GM12865 (cell line): Measurements from ENCODE around the gene ZKSCAN5.
A peak's percentile ranks its signal among the peaks of the same experiment; 100 is the strongest.

ENCODE experiments used
- DNase-seq: peaks from one replicate; pipeline ENCODE4 v3.0.0; 2010; ENCODE audit warnings: low read depth
- H3K4me3 ChIP-seq: 2 replicates; pipeline ENCODE4 v1.5.1; 2011; ENCODE audit warnings: mild to moderate bottlenecking, low read depth, low read length, control low read depth
- TF ChIP-seq, protein P1 (sequence below): IDR thresholded peaks from 2 replicates; pipeline ENCODE4 v1.5.1; 2011; ENCODE audit warnings: low read length, control low read depth, low read depth, inconsistent platforms; ENCODE audit not compliant: insufficient read depth; ENCODE audit errors: missing control alignments

The ZKSCAN5 gene

DNA sequence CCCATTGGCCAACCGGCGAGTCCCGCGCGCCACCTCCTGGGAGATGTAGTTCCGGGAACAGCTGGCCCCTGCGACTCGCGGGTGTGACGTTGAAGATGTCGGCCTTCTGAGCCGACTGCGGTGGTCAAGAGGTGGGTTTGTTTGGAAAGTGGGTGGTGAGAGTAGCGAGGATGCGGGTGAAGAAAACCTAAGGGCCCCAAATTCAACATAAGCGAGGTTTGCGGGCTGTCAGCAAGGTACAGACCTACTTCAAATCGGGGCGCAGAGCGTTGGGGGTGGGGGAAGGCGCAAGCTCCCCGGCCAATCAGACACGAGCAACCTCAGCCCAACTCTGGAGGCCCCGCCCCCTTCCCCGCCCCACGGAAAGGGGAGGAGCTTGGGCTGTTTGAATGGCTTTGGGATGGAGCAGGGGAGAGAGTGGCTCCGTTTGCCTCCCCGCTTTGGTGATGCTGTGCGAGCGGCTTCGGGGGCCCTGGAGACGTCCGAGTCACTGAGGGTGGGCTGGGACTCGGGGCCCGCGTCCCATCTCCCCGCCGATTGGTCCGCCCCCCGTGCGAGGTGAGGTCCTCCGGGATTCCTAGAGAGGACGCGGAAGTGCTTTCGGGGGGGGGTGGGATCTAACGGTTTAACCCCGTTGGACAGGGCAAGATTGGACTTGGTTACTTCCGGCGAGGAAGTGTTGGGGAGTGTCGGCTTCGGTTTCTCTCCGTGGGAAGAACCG is at the start of gene ZKSCAN5:
TSS of gene ZKSCAN5 (plus strand) at position 60 of the 721 bp plus-strand sequence. CDS start 1,383 bp downstream, outside the sequence.
- peak; percentile 97 for DNase-seq
- TF ChIP-seq, protein P1, sequence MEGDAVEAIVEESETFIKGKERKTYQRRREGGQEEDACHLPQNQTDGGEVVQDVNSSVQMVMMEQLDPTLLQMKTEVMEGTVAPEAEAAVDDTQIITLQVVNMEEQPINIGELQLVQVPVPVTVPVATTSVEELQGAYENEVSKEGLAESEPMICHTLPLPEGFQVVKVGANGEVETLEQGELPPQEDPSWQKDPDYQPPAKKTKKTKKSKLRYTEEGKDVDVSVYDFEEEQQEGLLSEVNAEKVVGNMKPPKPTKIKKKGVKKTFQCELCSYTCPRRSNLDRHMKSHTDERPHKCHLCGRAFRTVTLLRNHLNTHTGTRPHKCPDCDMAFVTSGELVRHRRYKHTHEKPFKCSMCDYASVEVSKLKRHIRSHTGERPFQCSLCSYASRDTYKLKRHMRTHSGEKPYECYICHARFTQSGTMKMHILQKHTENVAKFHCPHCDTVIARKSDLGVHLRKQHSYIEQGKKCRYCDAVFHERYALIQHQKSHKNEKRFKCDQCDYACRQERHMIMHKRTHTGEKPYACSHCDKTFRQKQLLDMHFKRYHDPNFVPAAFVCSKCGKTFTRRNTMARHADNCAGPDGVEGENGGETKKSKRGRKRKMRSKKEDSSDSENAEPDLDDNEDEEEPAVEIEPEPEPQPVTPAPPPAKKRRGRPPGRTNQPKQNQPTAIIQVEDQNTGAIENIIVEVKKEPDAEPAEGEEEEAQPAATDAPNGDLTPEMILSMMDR = no peak
- peak within 1 kb of the TSS; percentile 90 for H3K4me3 ChIP-seq

DNA sequence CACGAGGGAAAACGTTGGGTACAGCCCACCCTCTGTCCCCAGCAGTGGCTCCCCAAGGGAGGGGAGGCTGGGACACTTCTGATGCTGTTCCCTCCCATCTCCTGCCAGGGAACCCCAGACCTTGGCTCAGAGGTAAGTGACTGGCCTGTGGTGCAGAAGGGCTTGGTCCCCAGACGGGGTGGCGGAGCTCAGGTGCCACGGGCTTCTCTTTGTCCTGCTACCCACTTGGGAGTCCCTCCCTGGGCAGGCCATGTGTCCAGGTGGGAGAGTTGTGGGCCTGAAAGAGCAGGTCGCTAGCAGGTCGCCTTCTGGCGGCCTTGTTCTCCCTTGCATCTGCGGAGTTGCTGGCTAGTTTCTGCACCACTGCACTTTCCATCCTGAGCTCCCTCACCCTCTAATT is 48.6 kb upstream of the ZKSCAN5 start:
- DNase-seq = no peak
- no peak overlapping the region for H3K4me3 ChIP-seq
- TF ChIP-seq, protein P1 = no peak

DNA sequence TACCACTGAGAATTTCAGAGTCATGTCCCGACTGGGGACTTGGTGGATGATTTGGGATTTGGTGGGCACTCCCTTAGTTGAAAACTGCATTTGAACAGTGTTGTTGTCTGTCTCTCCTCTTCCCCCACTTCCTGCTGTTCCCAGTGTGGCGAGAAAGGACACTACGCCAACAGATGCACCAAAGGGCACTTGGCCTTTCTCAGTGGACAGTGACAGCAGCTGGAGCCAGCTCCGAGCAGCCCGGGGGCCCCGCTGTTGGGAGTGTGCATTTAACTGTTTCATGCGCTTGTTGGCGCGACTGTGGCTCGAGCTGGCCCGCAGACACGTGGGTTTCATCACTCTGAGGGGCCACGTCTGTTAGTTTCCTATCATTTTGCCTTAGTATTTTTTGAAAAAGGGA is 48.2 kb upstream of the ZKSCAN5 start:
- no peak for DNase-seq
- TF ChIP-seq, protein P1 = no peak

DNA sequence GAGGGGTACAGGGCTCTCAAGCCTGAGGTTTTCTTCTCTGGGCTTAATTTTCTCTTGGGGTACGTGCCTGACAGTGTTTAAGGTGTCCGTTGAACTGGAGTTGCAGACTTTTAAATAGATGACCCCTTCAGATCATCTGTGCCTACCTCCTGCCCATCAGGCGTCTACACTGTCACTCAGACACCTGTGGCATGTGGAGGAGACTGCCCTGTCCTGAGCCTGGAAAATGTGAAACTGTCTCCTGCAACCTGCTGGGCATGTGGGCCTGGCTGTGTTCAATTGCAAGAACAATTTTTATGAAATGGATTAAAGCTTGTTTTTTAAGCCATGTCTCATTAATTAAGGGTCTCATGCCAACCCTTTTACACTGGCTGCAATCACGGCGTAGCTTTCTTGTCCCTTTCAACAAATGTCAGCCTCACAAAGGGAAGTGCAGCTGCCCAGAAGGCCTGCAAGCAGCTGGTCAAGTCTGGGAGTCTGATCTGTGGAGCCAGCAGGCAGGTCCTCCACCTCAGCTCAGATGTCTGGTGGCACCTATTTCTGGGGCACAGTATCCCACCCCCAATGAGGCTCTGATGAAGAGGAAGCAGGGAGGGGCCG is 47.3 kb upstream of the ZKSCAN5 start:
- no peak for DNase-seq
- H3K4me3 ChIP-seq = no peak overlapping the region
- TF ChIP-seq, protein P1 = no peak

More for the DNA sequence above, 48.2 kb upstream of the ZKSCAN5 start:
- H3K4me3 ChIP-seq = no peak overlapping the region

DNA sequence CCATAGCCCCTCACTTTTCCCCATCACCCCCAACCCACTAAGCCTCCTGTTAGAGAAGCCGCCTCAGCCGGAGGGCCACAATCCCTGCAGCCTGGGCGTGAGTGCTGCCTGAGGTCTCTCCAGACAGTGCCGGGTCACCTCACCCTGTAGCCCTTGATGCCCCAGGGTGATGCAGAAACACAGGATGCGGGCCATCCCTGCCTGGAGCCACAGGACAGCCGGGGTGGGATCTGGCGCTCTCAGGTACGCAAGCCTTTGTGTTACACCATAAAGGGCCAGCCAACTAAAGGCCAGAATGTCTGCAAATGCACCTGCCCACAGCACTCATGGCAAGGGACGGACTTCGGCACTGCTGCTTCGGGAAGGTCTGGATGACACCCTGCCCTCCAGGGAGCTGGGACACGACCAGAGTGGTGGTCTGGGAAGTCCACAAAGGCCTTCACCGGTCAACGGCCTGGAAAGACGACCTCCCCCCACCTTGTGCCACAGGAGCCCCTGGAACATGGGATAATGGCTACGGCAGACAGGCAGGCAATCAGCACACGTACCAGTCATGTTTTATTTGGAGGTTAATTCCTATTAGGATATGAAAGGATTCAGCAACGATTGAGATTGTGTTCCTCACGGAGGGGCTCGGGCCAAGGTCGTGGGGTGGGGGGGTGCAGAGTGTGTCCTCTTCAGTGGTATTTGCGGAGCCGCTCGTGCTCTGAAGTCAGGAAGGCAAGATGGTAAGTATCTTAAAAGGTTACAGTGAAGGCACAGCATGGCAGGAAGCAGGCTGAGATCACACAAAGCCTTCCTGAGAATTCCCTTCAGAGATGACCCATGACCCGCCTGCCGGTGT is 46.6 kb upstream of the ZKSCAN5 start:
- no peak overlapping the region for H3K4me3 ChIP-seq
- no peak for DNase-seq
- TF ChIP-seq, protein P1 = no peak

DNA sequence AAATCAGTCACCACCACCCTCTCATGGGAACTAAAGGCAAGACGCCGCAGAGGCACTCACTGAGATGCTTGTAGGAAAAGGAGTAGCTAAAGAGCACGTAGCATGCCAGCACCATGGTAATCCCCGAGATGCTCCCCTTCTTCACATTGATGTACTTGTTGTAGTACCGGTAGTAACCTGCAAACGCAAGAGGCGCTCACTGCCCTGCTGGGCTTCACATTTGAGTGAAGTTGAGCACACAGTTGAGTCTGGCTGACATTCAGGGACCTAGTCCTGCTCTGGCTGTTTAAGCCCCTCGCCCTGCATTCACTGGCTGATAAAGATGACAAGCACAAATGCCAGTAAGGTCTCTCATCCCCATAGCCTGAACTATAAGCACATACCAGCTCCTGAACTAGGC is 45.4 kb upstream of the ZKSCAN5 start:
- H3K4me3 ChIP-seq = no peak overlapping the region
- DNase-seq = peak; percentile 48
- TF ChIP-seq, protein P1 = peak; percentile 38
